Lung microvascular endothelial cell (primary cell): ENCODE results near the gene CS. TPM values are rescaled to one million over a fixed set of nuclear protein-coding genes. Genes with fewer than 3 reads are reported as not detected.
"Not testable (repeated sequence)": the region's sequence is repeated elsewhere in the genome, so short reads cannot be mapped to it uniquely, and the experiment has no call there.

Source experiments
- DNase-seq, 2 donors: peaks; one replicate each; pipeline versions ENCODE4 v3.0.0 to v3.0.0-alpha.2; 2010; ENCODE audit warnings: low read depth in 2 of 2
- total RNA-seq: library from RNA; depleted of rRNA; stranded (reverse); fragments of >200 nt; gene quantifications from 2 replicates; pipeline ENCODE4 v1.2.1, GENCODE V29; 2014

The CS gene
- total RNA-seq: 75.6 and 111 TPM in 2 replicates

DNA sequence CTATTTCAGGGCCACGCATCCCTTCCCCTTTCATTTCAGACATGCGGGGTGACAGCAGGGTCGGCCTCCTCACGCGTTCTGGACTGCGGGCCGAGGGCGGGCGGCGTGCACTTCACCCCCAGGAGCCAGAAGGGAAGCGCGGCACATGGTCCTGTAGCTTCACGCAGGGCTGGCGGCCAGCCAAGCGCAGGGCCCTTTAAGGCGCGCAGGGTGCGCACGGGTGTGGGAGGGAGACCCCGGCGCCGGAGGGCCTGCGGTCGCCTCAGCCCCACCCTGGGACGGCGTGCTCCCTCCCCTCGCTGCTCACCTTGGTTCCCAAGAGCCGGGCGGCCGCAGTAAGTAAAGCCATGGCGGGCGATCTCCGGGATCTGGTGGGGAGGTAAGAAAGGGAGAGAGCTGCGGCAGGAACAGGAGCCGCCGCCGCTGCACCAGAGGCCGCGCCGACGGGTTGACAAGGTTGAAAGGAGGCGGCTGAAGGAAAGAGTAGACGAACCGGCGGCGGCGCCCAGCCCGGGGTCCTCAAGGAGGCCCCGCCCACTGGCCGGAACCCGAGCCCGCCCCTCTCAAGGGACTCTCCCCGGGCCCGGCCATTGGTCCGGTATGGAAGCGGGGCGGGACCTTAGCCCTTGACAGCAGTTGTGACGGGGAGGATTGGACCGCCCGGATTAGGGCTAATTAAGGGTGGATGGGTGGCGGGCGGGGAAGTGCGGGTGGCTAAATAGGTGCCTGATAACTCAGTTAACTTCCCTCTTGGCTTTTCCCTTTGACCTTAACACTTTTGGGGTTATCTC lies at the start of gene CS:
TSS of gene CS (minus strand) at position 478 of the 791 bp plus-strand sequence. CDS start at position 349, 129 bp downstream.
- DNase-seq: peak; percentile 96 to 99

DNA sequence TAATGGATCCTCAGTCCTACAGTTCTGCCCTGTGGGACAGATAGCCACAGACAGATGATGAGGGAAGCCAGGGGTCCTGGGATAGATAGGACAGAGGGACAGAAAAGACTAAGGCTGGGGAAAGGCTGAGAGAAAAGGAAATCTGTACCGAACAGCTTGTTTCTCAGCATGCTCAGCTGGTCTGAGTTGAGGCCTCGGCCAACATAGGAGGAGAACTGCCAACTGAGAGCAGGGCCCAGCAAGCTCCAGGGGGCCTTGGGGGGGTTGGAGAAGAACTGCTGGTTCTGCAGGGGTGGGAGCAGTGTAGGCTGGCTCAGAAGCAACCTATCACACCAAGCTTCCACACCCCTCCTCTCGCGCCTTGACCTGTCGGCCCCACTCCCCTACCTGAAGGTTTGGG lies 48.6 kb upstream of the CS start:
- no peak for DNase-seq

DNA sequence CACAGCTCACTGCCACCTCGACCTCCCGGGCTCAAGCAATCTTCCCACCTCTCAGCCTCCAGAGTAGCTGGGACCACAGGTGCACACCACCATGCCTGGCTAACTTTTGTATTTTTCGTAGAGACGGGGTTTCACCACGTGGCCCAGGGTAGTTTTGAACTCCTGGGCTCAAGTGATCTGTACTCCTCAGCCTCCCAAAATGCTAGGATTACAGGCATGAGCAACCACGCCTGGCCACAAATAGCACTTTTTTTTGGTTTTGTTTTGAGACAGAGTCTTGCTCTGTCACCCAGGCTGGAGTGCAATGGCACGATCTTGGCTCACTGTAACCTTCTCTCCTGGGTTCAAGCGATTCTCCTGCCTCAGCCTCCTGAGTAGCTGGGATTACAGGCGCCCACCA lies 47.1 kb upstream of the CS start:
- DNase-seq: not testable (repeated sequence)

DNA sequence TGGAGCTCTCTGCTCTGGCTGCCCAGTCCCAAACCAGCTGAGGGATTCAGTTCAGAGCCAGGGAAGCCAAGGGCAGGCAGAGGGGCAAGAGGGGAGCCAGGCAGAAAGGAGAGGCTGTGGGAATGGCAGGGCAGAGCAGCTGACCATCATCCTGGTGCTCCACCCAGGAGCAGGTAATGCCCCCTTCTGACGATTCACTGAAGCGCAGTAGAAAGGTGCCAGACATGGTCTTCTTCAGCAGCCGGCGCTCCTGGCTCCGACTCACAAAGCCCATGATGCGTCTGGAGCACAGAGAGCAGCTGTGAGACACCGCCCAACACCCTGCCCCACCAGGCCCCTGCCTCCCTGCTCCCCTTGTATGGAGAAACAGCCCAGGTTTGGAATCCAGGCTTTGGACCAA lies 46.5 kb upstream of the CS start:
- DNase-seq: peak; percentile 13 to 28

DNA sequence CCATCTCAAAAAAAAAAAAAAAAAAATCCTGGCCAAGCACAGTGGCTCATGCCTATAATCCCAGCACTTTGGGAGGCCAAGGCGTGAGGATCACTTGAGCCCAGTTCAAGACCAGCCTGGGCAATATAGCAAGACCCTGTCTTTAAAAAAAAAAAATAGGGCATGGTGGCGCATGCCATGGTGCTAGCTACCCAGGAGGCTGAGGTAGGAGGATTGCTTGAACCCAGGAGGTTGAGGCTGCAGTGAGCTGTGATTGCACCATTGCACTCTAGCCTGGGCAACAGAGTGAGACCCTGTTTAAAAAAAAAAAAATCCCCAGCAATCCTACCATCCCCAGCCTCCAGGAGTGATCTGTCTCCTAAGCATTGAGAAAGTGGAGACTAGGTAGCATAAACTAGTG lies 42.2 kb upstream of the CS start:
- not testable (repeated sequence) for DNase-seq

DNA sequence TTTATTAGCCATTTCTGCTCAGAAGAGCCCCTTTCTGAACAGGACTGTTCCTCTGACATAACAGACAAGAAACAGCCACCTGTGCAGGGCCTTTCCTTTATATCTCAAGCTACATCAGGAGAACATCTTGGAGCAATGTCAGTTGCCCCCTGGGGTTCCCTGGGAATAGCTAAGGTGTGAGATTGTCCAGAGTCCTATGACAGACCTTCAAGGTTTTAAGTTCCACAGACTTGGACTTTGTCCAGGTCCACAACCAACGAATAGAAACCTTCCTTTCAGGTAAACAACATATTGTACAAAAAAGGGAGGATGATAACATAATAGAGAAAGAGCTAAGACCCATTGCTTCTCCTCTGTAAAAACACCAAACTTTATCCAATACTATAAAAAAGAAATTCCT lies 41.5 kb upstream of the CS start:
- DNase-seq: no peak

DNA sequence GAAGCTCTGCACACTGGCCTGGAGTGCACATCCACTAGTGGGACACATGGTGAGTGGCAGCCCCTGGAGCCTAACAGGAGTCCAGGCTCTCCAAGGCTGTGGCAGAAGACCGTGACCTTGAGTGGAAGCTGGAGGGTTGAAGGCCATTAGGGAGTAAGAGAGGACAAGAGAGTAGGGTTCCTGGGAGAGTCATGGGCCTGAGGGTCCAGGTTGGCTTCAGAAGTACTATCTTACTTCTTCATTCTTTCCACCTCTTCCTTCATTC lies 39.0 kb upstream of the CS start:
- DNase-seq: no peak

DNA sequence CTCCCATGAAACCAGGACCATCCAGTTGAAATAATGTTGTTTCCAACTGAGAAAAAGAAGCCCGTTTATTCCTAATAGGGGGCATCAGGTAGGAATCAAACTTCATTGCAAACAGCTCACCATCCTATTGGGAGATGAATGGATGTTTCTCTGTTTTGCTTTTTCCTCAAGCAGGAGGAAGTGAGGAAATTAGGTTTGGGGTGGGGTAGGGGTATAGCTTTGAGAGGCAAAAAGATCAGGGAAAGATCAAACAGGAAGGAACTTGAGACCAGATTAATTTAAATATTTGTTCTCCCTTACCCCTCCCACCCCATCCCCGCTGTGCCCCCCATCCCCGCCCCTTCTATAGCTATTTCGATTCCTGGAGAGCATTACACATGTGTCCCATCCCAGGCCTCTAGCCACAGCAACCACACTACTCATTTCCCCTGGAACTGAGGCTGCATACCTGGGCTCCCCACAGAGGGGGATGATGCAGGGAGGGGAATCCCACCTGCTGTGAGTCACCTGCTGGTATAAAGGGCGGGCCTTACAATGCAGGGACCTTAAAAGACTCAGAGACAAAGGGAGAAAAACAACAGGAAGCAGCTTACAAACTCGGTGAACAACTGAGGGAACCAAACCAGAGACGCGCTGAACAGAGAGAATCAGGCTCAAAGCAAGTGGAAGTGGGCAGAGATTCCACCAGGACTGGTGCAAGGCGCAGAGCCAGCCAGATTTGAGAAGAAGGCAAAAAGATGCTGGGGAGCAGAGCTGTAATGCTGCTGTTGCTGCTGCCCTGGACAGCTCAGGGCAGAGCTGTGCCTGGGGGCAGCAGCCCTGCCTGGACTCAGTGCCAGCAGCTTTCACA lies 38.4 kb upstream of the CS start, which contains the start of gene IL23A:
TSS of gene IL23A (plus strand) at position 577 of the 850 bp plus-strand sequence. CDS start at position 738, 161 bp downstream.
- DNase-seq: peak in 1 of 2 donors; percentile 53

DNA sequence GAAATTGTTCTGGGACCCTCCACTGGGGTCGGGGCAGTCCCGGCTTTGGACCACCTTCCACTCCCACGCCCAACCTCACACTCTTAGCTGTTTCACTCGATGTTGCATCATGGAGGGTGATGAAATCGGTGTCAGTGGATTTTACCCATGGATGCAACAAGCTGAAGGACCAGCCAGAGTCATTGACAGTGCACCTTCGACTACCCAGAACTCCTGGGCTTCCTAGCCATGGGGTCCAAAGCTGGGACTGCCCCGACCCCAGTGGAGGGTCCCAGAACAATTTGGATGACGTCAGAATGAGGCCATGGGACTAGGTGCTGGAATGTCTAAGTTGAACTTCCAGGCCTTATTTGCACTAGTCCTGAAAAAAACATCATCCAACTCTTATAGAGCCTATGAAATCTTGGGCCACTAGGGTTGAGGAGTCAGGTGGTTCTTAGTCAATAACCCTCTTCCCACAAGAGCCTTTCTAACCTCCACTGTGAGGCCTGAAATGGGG lies 37.7 kb upstream of the CS start:
- no peak for DNase-seq

DNA sequence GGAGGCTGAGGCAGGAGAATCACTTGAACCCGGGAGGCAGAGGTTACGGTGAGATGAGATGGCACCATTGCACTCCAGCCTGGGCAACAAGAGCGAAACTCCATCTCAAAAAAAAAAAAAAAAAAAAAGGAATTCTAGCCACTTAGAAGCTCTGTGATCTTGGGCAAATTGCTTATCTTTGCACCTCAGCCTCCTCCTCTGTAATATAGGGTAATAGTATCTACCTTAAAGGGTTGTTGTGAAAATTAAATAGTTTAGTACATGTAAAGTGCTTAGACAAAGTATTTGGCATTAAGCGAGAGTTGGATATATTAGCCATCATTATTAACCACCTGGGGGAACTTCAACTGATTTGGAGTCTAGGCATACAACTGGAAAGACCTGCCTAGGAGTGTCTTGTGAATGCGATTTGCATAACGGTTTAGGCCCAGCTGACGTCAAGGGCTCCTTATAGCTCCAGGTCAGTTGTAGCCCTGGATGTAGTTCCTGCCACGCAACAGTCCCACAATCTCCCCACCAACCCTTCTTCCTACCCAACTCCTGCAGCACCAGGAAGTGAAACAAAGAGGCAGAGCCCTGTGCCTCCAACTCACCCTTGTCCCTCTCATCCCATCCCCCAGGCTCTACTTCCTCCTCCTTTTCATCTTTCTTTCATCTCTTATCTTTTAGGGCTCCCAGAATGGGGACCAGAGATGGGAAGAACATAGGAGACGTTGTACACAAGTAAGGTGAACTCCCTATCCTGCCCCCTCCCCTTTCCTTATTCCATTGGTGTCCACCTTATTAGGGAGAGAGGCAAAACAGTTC lies 36.4 kb upstream of the CS start:
- no peak for DNase-seq

DNA sequence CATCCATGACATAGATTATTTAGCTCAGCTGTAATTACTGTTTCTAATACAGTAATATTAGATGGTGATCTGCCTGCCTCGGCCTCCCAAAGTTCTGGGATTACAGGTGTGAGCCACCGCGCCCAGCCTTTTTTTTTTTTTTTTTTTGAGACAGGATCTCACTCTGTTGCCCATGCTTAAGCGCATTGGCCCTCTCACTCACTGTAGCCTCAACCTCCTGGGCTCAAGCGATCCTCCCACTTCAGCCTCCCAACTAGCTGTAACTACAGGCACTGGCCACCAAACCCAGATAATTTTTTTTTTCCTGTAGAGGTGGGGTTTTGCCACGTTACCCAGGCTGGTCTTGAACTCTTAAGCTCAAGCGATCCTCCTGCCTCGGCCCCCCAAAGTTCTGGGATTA lies 35.4 kb upstream of the CS start:
- not testable (repeated sequence) for DNase-seq

DNA sequence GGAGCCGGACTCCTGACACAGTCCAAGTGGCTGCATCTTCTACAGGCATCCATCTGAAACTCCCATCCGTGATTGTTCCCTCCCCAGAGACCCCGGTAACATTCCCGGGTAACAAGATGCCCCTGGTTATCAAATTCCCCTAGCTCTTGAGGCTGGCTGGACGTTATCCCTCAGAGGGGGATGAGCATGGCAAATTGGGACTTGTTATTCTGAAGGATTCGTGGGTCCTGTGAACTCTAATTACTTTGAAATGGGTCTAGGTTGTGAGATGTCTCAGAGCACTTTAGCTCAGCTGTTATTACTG lies 34.3 kb upstream of the CS start:
- DNase-seq: no peak

DNA sequence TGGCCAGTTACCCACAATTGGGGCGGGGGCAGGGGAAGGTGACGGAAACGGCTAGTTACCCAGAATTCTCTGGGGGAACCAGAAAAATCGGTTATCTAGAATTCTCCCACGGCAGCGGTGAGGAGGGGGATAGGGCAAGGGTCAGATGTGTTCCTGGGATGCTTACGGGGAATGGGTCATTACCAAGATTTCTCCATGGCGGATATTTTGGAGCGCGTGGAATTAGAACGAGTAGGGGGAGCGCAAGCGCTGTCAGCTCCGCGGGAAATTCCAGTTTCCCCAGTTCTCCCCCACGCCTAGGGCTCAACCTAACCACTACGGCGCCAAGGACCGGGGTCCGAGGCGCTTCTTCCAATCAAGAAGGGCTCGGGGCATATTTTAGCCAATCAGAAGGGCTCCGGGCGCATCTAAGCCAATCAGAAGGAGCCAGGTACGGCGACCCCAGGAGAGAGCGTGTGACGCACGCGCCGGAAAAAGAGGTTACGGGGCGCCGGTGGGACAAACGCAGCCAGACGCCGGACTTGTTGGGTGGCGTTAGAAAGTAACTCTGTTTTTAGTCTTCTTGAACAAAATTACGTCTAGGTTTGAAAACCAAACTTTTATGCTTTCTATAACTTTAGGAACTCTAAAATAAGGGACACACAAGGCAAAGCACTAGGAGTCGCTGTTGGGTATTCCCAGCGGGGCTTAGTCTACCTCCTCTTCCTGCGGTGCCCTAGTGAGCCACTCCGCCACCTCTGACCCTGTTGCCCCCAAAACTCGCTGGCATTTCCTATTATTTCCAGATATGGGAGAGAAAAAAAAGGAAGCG lies 33.8 kb upstream of the CS start, which contains the start of gene PAN2:
TSS of gene PAN2 (minus strand) at position 322 of the 811 bp plus-strand sequence. CDS start 906 bp downstream, outside the sequence.
- DNase-seq: peak; percentile 97 to 98

DNA sequence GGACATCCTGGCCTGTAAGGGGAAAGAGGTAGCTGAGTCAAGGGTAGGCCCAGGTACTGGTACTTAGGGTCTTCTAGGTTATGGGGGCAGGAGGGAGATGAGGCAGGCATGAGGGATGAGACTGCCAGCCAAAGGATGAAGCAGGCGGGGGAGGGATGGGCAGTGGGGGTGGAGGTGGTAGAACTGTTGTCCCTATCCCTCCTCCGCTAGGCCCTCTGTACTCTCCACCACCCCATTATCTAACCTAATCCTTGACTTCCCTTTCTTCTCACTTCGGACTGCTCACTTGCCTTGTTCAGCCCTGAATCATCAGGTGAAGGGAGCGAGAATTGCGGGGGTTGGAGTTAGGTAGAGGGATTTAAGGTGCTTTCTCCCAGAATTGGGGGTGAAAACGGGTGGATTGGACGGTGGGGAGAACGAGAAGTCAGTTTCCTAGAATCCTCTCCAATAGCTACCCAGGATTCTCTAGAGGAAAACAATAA lies 33.1 kb upstream of the CS start:
- DNase-seq: no peak

DNA sequence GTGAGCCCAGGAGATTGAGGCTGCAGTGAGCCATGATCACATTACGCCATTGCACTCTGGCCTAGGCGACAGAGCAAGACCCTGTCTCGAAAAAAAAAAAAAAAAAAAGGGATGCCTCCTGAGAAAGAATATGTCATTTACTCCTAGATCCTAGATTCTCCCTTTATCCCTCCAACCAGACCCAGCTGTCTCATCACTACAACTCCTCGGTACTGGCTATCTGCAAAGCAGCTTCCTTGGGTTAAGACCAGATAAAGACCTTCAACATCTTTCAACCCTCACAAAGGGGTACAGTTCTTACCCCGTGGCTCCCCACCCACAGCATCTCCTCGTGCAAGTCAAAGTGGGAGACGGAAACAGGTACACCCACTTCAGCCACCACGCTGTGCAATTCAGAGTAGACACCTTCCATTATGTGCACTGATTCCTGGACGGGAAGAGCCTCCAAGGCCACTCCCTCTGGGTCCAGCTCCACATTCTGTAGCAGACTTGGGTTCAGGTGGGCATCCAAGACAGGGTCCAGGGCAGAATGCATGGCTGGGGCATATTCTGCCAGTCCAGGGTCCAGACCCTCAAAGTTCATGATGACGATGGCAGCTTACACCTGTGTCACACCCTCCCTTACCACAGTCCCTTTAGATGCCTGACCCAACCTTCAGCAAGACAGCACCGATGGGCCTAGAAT lies 32.5 kb upstream of the CS start:
- no peak for DNase-seq

DNA sequence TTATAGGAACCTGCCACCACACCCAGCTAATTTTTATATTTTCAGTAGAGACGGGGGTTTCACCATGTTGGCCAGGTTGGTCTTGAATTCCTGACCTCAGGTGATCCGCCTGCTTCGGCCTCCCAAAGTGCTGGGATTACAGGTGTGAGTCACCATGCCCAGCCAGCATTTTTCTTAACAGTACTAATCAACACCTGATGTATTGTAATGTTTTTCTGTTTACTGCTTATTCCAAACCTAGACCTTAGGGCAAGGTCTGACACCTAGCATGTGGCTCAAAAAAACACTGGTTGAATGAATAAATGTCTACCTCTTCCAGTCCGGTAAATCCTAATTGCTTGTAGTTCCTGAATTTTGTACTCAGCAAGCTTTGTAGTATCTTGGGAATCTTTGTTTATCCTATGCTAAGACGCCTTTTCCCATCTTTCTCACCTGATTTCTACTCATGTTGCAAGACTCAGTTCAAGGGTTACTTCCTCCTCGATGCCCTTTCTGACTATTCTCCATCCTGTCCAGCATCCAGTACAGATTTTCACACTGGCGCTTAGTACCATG lies 30.9 kb upstream of the CS start:
- no peak for DNase-seq

DNA sequence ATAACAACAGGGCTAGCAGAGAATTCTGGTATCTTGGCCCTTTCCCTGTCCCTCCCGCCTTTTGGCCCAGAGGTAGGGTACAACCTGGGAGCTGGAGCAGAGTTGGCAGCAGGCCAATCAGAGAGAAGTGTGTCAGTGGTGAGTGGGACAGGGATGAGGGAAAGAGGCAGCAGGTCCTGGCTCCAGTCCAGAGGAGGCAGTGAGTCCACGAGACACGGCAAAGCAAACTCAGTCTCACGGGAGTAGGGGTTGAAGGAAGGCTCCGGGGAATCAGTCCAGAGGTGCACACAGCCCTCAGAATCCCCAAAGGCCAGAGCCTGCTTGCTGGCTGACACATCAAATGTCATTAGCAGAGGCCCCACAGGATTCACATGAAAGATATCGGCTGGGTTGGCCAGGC lies 26.4 kb upstream of the CS start:
- no peak for DNase-seq

DNA sequence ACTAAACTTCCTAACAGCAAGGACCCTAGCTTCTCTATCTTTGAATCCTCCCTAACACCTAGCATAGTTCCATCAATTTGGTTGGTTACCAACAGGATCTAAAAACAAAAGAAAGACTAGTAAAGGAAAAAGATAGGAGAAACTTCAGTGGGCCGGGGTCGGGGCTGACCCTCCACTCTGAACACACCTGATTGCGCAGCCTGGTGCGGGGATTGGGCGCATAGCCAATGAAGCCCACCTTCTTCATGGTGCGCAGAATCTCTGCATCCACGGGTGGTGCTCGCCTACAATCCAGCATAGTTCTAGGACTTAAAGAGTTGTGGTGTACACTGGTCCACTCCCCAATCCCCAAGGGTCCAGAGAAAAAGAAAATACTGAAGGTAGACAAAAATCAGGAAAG lies 26.0 kb upstream of the CS start:
- no peak for DNase-seq

DNA sequence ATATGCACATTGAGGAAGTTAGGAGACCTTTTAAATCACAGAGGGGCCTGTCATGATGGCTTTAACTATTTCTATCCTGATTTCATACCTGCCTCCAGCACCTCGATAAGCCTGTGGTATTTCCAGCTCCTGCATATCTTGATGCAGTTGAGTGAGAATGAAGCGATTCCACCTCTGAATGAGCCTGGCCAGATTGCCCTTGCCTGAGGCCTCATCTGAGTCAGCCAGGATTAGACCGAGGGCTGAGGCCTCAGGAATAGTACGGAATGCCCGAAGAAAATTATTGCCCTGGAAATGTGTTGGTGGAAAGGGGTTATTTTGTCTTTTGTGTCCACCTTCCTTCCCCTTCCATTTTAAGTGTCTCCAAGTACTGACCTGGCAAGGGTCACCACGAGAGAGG lies 24.1 kb upstream of the CS start:
- no peak for DNase-seq

DNA sequence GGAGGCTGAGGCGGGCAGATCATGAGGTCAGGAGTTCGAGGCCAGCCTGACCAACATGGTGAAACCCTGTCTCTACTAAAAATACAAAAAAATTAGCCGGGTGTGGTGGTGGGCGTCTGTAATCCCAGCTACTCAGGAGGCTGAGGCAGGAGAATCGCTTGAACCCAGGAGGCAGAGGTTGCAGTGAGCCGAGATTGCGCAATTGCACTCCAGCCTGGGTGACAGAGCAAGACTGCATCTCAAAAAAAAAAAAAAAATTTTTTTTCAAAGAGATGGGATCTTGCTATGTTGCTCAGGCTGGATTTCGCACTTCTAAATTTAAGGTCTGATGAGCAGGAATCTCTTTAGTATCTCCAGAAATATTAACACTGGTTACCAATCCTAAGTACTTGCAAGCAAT lies 21.5 kb upstream of the CS start:
- not testable (repeated sequence) for DNase-seq
